ENCODE data around the gene FMO2.

Gene FMO2

GRCh38 chr1:171185091-171185490 lies at the start of gene FMO2:
Gene FMO2 (plus strand): TSS chr1:171185300. CDS start chr1:171185714, 414 bp downstream.
- peak within 1 kb of the TSS; percentile 35 to 40 for H3K4me3 ChIP-seq (replicated peaks in 1 of 2; ENCODE audit: low read depth in 2 of 2, low read length in 2 of 2)
- TF ChIP-seq CTCF (IDR thresholded peaks at IDR 0.05; ENCODE audit: low read depth, low read length), result no peak
- DNase-seq (ENCODE audit: low read depth in 2 of 2), result peak; percentile 46 to 90

- no peak for TF ChIP-seq CTCF (IDR thresholded peaks at IDR 0.05; ENCODE audit: low read depth, low read length)
- no peak overlapping the region for H3K4me3 ChIP-seq (replicated peaks in 1 of 2; ENCODE audit: low read depth in 2 of 2, low read length in 2 of 2)
- DNase-seq (ENCODE audit: low read depth in 2 of 2), result peak; percentile 57 to 64
Measured at GRCh38 chr1:171137580-171137979, 47.5 kb upstream of the FMO2 start.

- peak; percentile 35 to 72 for DNase-seq (ENCODE audit: low read depth in 2 of 2)
- H3K4me3 ChIP-seq (replicated peaks in 1 of 2; ENCODE audit: low read depth in 2 of 2, low read length in 2 of 2), result no peak overlapping the region
- TF ChIP-seq CTCF (IDR thresholded peaks at IDR 0.05; ENCODE audit: low read depth, low read length), result no peak
Measured at GRCh38 chr1:171138980-171139379, 46.1 kb upstream of the FMO2 start.

- H3K4me3 ChIP-seq (replicated peaks in 1 of 2; ENCODE audit: low read depth in 2 of 2, low read length in 2 of 2), result no peak overlapping the region
- DNase-seq (ENCODE audit: low read depth in 2 of 2), result no peak
- no peak for TF ChIP-seq CTCF (IDR thresholded peaks at IDR 0.05; ENCODE audit: low read depth, low read length)
Measured at GRCh38 chr1:171139890-171140289, 45.2 kb upstream of the FMO2 start.

- no peak for TF ChIP-seq CTCF (IDR thresholded peaks at IDR 0.05; ENCODE audit: low read depth, low read length)
- H3K4me3 ChIP-seq (replicated peaks in 1 of 2; ENCODE audit: low read depth in 2 of 2, low read length in 2 of 2), result no peak overlapping the region
- DNase-seq (ENCODE audit: low read depth in 2 of 2), result peak; percentile 32 to 55
Measured at GRCh38 chr1:171140401-171140800, 44.7 kb upstream of the FMO2 start.

- no peak for TF ChIP-seq CTCF (IDR thresholded peaks at IDR 0.05; ENCODE audit: low read depth, low read length)
Measured at GRCh38 chr1:171140956-171141687, 44.0 kb upstream of the FMO2 start.

More at GRCh38 chr1:171140956-171141687, 44.0 kb upstream of the FMO2 start:
- peak in 1 of 2 donors; percentile 37 for DNase-seq (ENCODE audit: low read depth in 2 of 2)
- no peak overlapping the region for H3K4me3 ChIP-seq (replicated peaks in 1 of 2; ENCODE audit: low read depth in 2 of 2, low read length in 2 of 2)

Measured in cardiac fibroblast (primary cell).